DND-41 (cell line): Measurements from ENCODE around the gene BRI3BP.

ENCODE experiments used
- ATAC-seq: fragments of 200-7000 bp; cut with Tn5 transposase; 3 replicates; pipeline ENCODE4 v1.9.1; 2021; ENCODE audit warnings: low read depth; ENCODE audit not compliant: insufficient read depth
- DNase-seq: peaks from one replicate; pipeline ENCODE4 v3.0.0-alpha.2; 2020
- H2AFZ ChIP-seq: 2 replicates; pipeline ENCODE4 v1.6.0; 2012; ENCODE audit warnings: low read depth, low read length
- H3K27ac ChIP-seq: 2 replicates; pipeline ENCODE4 v1.5.1; 2012; ENCODE audit warnings: low read length, inconsistent platforms
- H3K27me3 ChIP-seq: fragments of 200-600 bp; sonication (generic); 2 replicates; pipeline ENCODE4 v1.6.0; 2012; ENCODE audit warnings: low read length, mild to moderate bottlenecking, inconsistent platforms; ENCODE audit not compliant: insufficient read depth, poor library complexity
- H3K36me3 ChIP-seq: 2 replicates; pipeline ENCODE4 v1.5.1; 2012; ENCODE audit warnings: low read length, inconsistent platforms; ENCODE audit not compliant: insufficient read depth
- H3K4me1 ChIP-seq: 2 replicates; pipeline ENCODE4 v1.5.1; 2012; ENCODE audit warnings: mild to moderate bottlenecking, low read length; ENCODE audit not compliant: insufficient read depth
- H3K4me2 ChIP-seq: 2 replicates; pipeline ENCODE4 v1.6.0; 2012; ENCODE audit warnings: mild to moderate bottlenecking, moderate library complexity, low read length, inconsistent platforms; ENCODE audit not compliant: insufficient read depth
- H3K4me3 ChIP-seq, 2 experiments: fragments of 200-600 bp in 1 of 2; shearing (Covaris generic) in 1 of 2; 2 replicates each; pipeline ENCODE4 v1.5.1; 2012 to 2016; ENCODE audit warnings: inconsistent platforms in 2 of 2, low read length in 2 of 2, mild to moderate bottlenecking in 2 of 2, low read depth in 1 of 2, moderate library complexity in 1 of 2
- H3K79me2 ChIP-seq: 2 replicates; pipeline ENCODE4 v1.6.0; 2012; ENCODE audit warnings: low read length, inconsistent platforms; ENCODE audit not compliant: insufficient read depth
- H3K9ac ChIP-seq: 2 replicates; pipeline ENCODE4 v1.6.0; 2012; ENCODE audit warnings: low read depth, mild to moderate bottlenecking, inconsistent platforms, low read length, moderate library complexity
- H3K9me3 ChIP-seq: 2 replicates; pipeline ENCODE4 v1.5.1; 2012; ENCODE audit warnings: low read length, moderate library complexity, mild to moderate bottlenecking, inconsistent platforms; ENCODE audit not compliant: insufficient read depth, severe bottlenecking
- H4K20me1 ChIP-seq: 2 replicates; pipeline ENCODE4 v1.6.0; 2012; ENCODE audit warnings: low read length; ENCODE audit not compliant: insufficient read depth
- EZH2 ChIP-seq: IDR thresholded peaks from 3 replicates; pipeline ENCODE4 v1.6.1; 2012; ENCODE audit warnings: borderline replicate concordance, low read depth, mild to moderate bottlenecking, moderate library complexity, low read length, inconsistent platforms; ENCODE audit not compliant: severe bottlenecking
- TF ChIP-seq, protein P1 (sequence below): IDR thresholded peaks from 2 replicates; pipeline ENCODE4 v1.5.1; 2012; ENCODE audit warnings: borderline replicate concordance, low read length, moderate library complexity, mild to moderate bottlenecking; ENCODE audit not compliant: poor library complexity, severe bottlenecking; ENCODE audit errors: extremely low read depth

The BRI3BP gene

DNA sequence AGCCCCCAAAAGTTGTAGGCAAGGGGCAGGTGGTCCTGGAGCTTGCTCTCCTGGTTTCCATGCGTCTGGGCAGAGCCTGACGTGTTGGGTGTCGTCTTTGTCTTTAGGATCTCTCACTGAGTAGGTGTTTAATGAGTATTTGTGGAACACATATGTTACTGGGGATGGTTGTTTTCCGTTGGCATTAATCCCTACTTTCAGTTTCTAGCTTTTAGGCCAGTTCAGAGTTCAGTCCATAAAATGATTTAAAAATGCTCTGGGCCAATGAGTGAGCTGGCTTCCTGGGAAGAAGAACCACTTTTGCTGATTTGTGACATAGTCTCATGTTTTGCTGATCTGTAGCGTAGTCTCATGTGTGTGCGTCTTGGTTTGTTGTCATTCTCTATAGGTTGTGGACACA lies 82.7 kb downstream of the BRI3BP start:
- H3K4me3 ChIP-seq = no peak overlapping the region
- no peak overlapping the region for H3K27ac ChIP-seq
- DNase-seq (no peak), ATAC-seq (no peak)
- no peaks in the 10 kb centered on the region for H3K27me3 ChIP-seq
- H3K36me3 ChIP-seq = peaks cover 16% of the 10 kb centered on the region
- H2AFZ ChIP-seq = no peak overlapping the region
- no peak overlapping the region for H3K4me2 ChIP-seq
- TF ChIP-seq EZH2 = no peak
- TF ChIP-seq, protein P1, sequence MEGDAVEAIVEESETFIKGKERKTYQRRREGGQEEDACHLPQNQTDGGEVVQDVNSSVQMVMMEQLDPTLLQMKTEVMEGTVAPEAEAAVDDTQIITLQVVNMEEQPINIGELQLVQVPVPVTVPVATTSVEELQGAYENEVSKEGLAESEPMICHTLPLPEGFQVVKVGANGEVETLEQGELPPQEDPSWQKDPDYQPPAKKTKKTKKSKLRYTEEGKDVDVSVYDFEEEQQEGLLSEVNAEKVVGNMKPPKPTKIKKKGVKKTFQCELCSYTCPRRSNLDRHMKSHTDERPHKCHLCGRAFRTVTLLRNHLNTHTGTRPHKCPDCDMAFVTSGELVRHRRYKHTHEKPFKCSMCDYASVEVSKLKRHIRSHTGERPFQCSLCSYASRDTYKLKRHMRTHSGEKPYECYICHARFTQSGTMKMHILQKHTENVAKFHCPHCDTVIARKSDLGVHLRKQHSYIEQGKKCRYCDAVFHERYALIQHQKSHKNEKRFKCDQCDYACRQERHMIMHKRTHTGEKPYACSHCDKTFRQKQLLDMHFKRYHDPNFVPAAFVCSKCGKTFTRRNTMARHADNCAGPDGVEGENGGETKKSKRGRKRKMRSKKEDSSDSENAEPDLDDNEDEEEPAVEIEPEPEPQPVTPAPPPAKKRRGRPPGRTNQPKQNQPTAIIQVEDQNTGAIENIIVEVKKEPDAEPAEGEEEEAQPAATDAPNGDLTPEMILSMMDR = no peak
- no peak overlapping the region for H3K9ac ChIP-seq
- H3K79me2 ChIP-seq = no peaks in the 10 kb centered on the region
- no peaks in the 10 kb centered on the region for H3K4me1 ChIP-seq
- H4K20me1 ChIP-seq = no peaks in the 10 kb centered on the region
- H3K9me3 ChIP-seq = no peaks in the 10 kb centered on the region

DNA sequence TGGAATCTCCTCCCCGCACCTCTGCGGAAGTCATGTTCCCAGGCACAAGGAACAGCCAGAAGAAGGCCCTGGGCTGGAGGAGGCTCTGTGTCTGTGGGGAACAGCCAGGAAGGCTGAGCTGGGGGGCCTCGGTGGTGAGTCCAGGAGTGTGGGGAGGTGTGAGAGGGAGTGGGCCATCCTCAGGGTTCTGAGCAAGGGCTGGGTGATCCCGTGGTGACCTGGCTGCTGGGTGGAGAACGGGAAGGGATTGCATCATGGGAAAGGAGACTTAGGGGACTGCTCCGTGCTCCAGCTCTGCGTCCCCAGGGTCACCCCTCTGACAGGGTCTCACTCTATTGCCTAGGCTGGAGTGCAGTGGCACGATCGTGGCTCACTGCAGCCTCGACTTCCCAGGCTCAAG lies 85.6 kb downstream of the BRI3BP start:
- Histone ChIP-seq H3K9ac (no peak overlapping the region), H4K20me1 (no peaks in the 10 kb centered on the region), H3K4me3 (no peak overlapping the region), H3K4me2 (no peak overlapping the region), H3K79me2 (no peaks in the 10 kb centered on the region), H3K36me3 (peaks cover 12% of the 10 kb centered on the region), H3K4me1 (no peaks in the 10 kb centered on the region), H3K27me3 (no peaks in the 10 kb centered on the region), H3K9me3 (no peaks in the 10 kb centered on the region), H2AFZ (no peak overlapping the region), H3K27ac (no peak overlapping the region)
- no peak for TF ChIP-seq EZH2
- TF ChIP-seq, protein P1 = no peak
- DNase-seq (no peak), ATAC-seq (no peak)

GRCh38 chr12:125079648-125080645 lies 86.5 kb downstream of the BRI3BP start:
- DNase-seq (no peak), ATAC-seq (no peak)
- TF ChIP-seq, protein P1 = no peak
- TF ChIP-seq EZH2 = no peak
- Histone ChIP-seq H4K20me1 (no peaks in the 10 kb centered on the region), H3K9ac (no peak overlapping the region), H3K36me3 (peaks cover 12% of the 10 kb centered on the region), H3K27ac (no peak overlapping the region), H3K4me3 (no peak overlapping the region), H3K79me2 (no peaks in the 10 kb centered on the region), H3K27me3 (no peaks in the 10 kb centered on the region), H3K4me2 (no peak overlapping the region), H3K9me3 (no peaks in the 10 kb centered on the region), H2AFZ (no peak overlapping the region), H3K4me1 (no peaks in the 10 kb centered on the region)
